ENCODE measurements around the gene ETV2. TPM values are rescaled to one million over a fixed set of nuclear protein-coding genes. Genes with fewer than 3 reads are reported as not detected.

Gene ETV2
- total RNA-seq, 2 donors from 2014 or later = 1.2 to 1.3 TPM

GRCh38 chr19:35620001-35620400 is 21.5 kb upstream of the ETV2 start:
- no peaks in the 10 kb centered on the region for H3K27me3 Mint-ChIP-seq (ENCODE audit: insufficient read depth)

GRCh38 chr19:35621708-35622107 is 19.8 kb upstream of the ETV2 start:
- Mint-ChIP-seq H3K4me3 (no peak overlapping the region), H3K27ac (no peak overlapping the region), H3K27me3 (ENCODE audit: insufficient read depth) (no peaks in the 10 kb centered on the region), H3K9me3 (no peaks in the 10 kb centered on the region), H3K4me1 (no peaks in the 10 kb centered on the region), H3K36me3 (ENCODE audit: low read depth) (peaks cover 20% of the 10 kb centered on the region)
- H3K9me3 ChIP-seq (ENCODE audit: control insufficient read depth, low read length) = no peaks in the 10 kb centered on the region
- TF ChIP-seq CTCF (conservative IDR thresholded peaks at IDR 0.05) = no peak
- no peaks in the 10 kb centered on the region for H3K4me1 ChIP-seq (ENCODE audit: control insufficient read depth, insufficient read depth, low read length)
- H3K9ac ChIP-seq (ENCODE audit: extremely low read depth, low read length, poor library complexity, severe bottlenecking) = no peak overlapping the region
- peaks cover 8% of the 10 kb centered on the region for H3K36me3 ChIP-seq (ENCODE audit: control insufficient read depth, insufficient read depth, low read length)
- no peak overlapping the region for H3K4me3 ChIP-seq (ENCODE audit: low read length)
- DNase-seq = no peak
- H3K27ac ChIP-seq (ENCODE audit: low read depth, low read length) = no peak overlapping the region
- 93 to 96% methylated on average over 7 to 9 of the region's 9 CpGs for WGBS, 2 experiments (ENCODE audit: insufficient coverage in 1 of 2, insufficient read length in 1 of 2)
- H3K27me3 ChIP-seq (ENCODE audit: control insufficient read depth, insufficient read depth, low read length, poor library complexity, severe bottlenecking) = no peaks in the 10 kb centered on the region

More at GRCh38 chr19:35620001-35620400, 21.5 kb upstream of the ETV2 start:
- no peaks in the 10 kb centered on the region for H3K9me3 Mint-ChIP-seq
- H3K27me3 ChIP-seq (ENCODE audit: control insufficient read depth, insufficient read depth, low read length, poor library complexity, severe bottlenecking) = no peaks in the 10 kb centered on the region
- no peak for TF ChIP-seq CTCF (conservative IDR thresholded peaks at IDR 0.05)
- no peak overlapping the region for H3K4me3 Mint-ChIP-seq
- H3K4me1 Mint-ChIP-seq = no peaks in the 10 kb centered on the region
- no peak overlapping the region for H3K27ac Mint-ChIP-seq
- no peak overlapping the region for H3K4me3 ChIP-seq (ENCODE audit: low read length)
- no peak for DNase-seq
- H3K9ac ChIP-seq (ENCODE audit: extremely low read depth, low read length, poor library complexity, severe bottlenecking) = no peak overlapping the region
- H3K36me3 Mint-ChIP-seq (ENCODE audit: low read depth) = peaks cover 25% of the 10 kb centered on the region
- no peak overlapping the region for H3K27ac ChIP-seq (ENCODE audit: low read depth, low read length)
- H3K9me3 ChIP-seq (ENCODE audit: control insufficient read depth, low read length) = no peaks in the 10 kb centered on the region
- peaks cover 18% of the 10 kb centered on the region for H3K36me3 ChIP-seq (ENCODE audit: control insufficient read depth, insufficient read depth, low read length)
- WGBS, 2 experiments (ENCODE audit: insufficient coverage in 1 of 2, insufficient read length in 1 of 2) = 90 to 92% methylated on average over 9 to 17 of the region's 17 CpGs
- no peaks in the 10 kb centered on the region for H3K4me1 ChIP-seq (ENCODE audit: control insufficient read depth, insufficient read depth, low read length)

- H3K4me1 ChIP-seq (ENCODE audit: control insufficient read depth, insufficient read depth, low read length) = no peaks in the 10 kb centered on the region
- no peak for DNase-seq
- Mint-ChIP-seq H3K27ac (no peak overlapping the region), H3K9me3 (no peaks in the 10 kb centered on the region), H3K27me3 (ENCODE audit: insufficient read depth) (no peaks in the 10 kb centered on the region), H3K4me1 (no peaks in the 10 kb centered on the region), H3K4me3 (no peak overlapping the region), H3K36me3 (ENCODE audit: low read depth) (peaks cover 20% of the 10 kb centered on the region)
- H3K36me3 ChIP-seq (ENCODE audit: control insufficient read depth, insufficient read depth, low read length) = peaks cover 7% of the 10 kb centered on the region
- no peak overlapping the region for H3K9ac ChIP-seq (ENCODE audit: extremely low read depth, low read length, poor library complexity, severe bottlenecking)
- WGBS, 2 experiments (ENCODE audit: insufficient coverage in 1 of 2, insufficient read length in 1 of 2) = 87 to 95% methylated on average over 5 to 13 of the region's 13 CpGs
- H3K4me3 ChIP-seq (ENCODE audit: low read length) = no peak overlapping the region
- TF ChIP-seq CTCF (conservative IDR thresholded peaks at IDR 0.05) = no peak
- no peaks in the 10 kb centered on the region for H3K27me3 ChIP-seq (ENCODE audit: control insufficient read depth, insufficient read depth, low read length, poor library complexity, severe bottlenecking)
- no peaks in the 10 kb centered on the region for H3K9me3 ChIP-seq (ENCODE audit: control insufficient read depth, low read length)
- H3K27ac ChIP-seq (ENCODE audit: low read depth, low read length) = no peak overlapping the region
Measured at GRCh38 chr19:35622750-35623149, 18.8 kb upstream of the ETV2 start.

Measured in endodermal cell (in vitro differentiated cells).